HCT116 (cell line): ENCODE measurements around the gene VASN. TPM values are rescaled to one million over a fixed set of nuclear protein-coding genes. Genes with fewer than 3 reads are reported as not detected.

Experiments used
- ATAC-seq: fragments of 200-7000 bp; cut with Tn5 transposase; 2 replicates; pipeline ENCODE4 v1.9.1; 2020; ENCODE audit warnings: mild to moderate bottlenecking, moderate library complexity
- BruUV-seq: library from RNA; stranded (reverse); fragments of 400-500 nt; replicated peaks from 2 replicates; lab custom pipeline; 2021; lab: Mats Ljungman, UMichigan
- CTCF ChIA-PET: fragments of 300-600 bp; sonication (Branson Sonifier 250); formaldehyde crosslinking; loops from one replicate; lab custom pipeline; 2021; ENCODE audit warnings: antibody characterized with exemption; lab: Charles Lee
- POLR2A ChIA-PET: fragments of 300-600, 350-600 bp; sonication (Branson Sonifier 250); formaldehyde crosslinking; loops from one replicate; lab custom pipeline; 2021; ENCODE audit warnings: antibody characterized with exemption; lab: Charles Lee
- RAD21 ChIA-PET, 2 experiments: fragments of 300-600 bp; sonication (Branson Sonifier 250); formaldehyde crosslinking; loops; one replicate each; lab custom pipeline; 2023; ENCODE audit warnings: low total read pairs in 2 of 2; ENCODE audit not compliant: uncharacterized antibody in 2 of 2, unreplicated experiment in 2 of 2, low non-redundant PET in 1 of 2; lab: Charles Lee
- DNase-seq: peaks from one replicate; pipeline ENCODE4 v3.0.0-alpha.2; 2010; ENCODE audit warnings: low read depth, low spot score
- H2AFZ ChIP-seq: fragments of 200-600 bp; shearing (Covaris generic), sonication (generic); 2 replicates; pipeline ENCODE4 v1.6.1; 2017; ENCODE audit warnings: low read depth, mixed run types, mixed read lengths, antibody characterized with exemption, low read length; ENCODE audit not compliant: poor library complexity, severe bottlenecking
- H3K27ac ChIP-seq: 2 replicates; pipeline ENCODE4 v1.5.1; 2012; ENCODE audit warnings: low read depth, low read length
- H3K27me3 ChIP-seq: fragments of 200-600 bp; sonication (generic); 2 replicates; pipeline ENCODE4 v1.6.1; 2016; ENCODE audit warnings: mixed run types, low read length, mixed read lengths; ENCODE audit not compliant: insufficient read depth
- H3K36me3 ChIP-seq, 2 experiments: fragments of 200-500 bp in 1 of 2; fragments of 200-600 bp in 1 of 2; sonication (Bioruptor generic) in 1 of 2; sonication (generic) in 1 of 2; 2 replicates each; pipeline versions ENCODE4 v1.5.1 to v1.6.1; 2014 to 2016; ENCODE audit warnings: low read length in 2 of 2, inconsistent platforms in 1 of 2, mixed read lengths in 1 of 2, mixed run types in 1 of 2; ENCODE audit not compliant: insufficient read depth in 2 of 2, control insufficient read depth in 1 of 2
- H3K4me1 ChIP-seq, 2 experiments: fragments of 200-600 bp in 1 of 2; sonication (generic) in 1 of 2; 2 replicates each; pipeline versions ENCODE4 v1.5.1 to v1.6.1; 2012 to 2017; ENCODE audit warnings: low read length in 2 of 2, inconsistent platforms in 1 of 2, mild to moderate bottlenecking in 1 of 2, mixed read lengths in 1 of 2, mixed run types in 1 of 2, moderate library complexity in 1 of 2; ENCODE audit not compliant: insufficient read depth in 2 of 2, control insufficient read depth in 1 of 2
- H3K4me2 ChIP-seq: fragments of 200-600 bp; sonication (generic); 2 replicates; pipeline ENCODE4 v1.6.1; 2017; ENCODE audit warnings: mixed run types, low read length, mixed read lengths
- H3K4me3 ChIP-seq, 2 experiments: fragments of 200-600 bp in 1 of 2; sonication (generic) in 1 of 2; replicated peaks in 1 of 2; 2 replicates each; pipeline ENCODE4 v1.5.1; 2011 to 2016; ENCODE audit warnings: low read length in 2 of 2, control low read depth in 1 of 2, low read depth in 1 of 2, mild to moderate bottlenecking in 1 of 2, mixed read lengths in 1 of 2, mixed run types in 1 of 2
- H3K79me2 ChIP-seq: fragments of 200-600 bp; sonication (generic); 2 replicates; pipeline ENCODE4 v1.6.1; 2017; ENCODE audit warnings: mild to moderate bottlenecking, mixed run types, low read length, moderate library complexity, mixed read lengths; ENCODE audit not compliant: insufficient read depth
- H3K9ac ChIP-seq: fragments of 200-600 bp; sonication (generic); 2 replicates; pipeline ENCODE4 v1.6.1; 2016; ENCODE audit warnings: low read length, mixed read lengths
- H3K9me2 ChIP-seq: fragments of 200-600 bp; sonication (generic), shearing (Covaris generic); 2 replicates; pipeline ENCODE4 v1.6.1; 2017; ENCODE audit warnings: mixed run types, mild to moderate bottlenecking, moderate library complexity; ENCODE audit not compliant: insufficient read depth
- H3K9me3 ChIP-seq, 2 experiments: fragments of 200-500 bp in 1 of 2; fragments of 200-600 bp in 1 of 2; sonication (Bioruptor generic) in 1 of 2; sonication (generic) in 1 of 2; 2 replicates each; pipeline ENCODE4 v1.6.1; 2014 to 2017; ENCODE audit warnings: low read length in 2 of 2, mixed read lengths in 2 of 2, inconsistent platforms in 1 of 2, low read depth in 1 of 2, mild to moderate bottlenecking in 1 of 2, mixed run types in 1 of 2, moderate library complexity in 1 of 2; ENCODE audit not compliant: control insufficient read depth in 1 of 2, insufficient read depth in 1 of 2
- H4K20me1 ChIP-seq: fragments of 200-600 bp; sonication (generic), shearing (Covaris generic); 2 replicates; pipeline ENCODE4 v1.6.1; 2017; ENCODE audit warnings: mixed run types, mild to moderate bottlenecking, moderate library complexity; ENCODE audit not compliant: insufficient read depth
- CBX3 ChIP-seq: IDR thresholded peaks from 2 replicates; pipeline ENCODE4 v1.6.1; 2012; ENCODE audit warnings: low read depth
- CTCF ChIP-seq, 3 experiments: fragments of 200-600 bp in 1 of 3; sonication (generic) in 1 of 3; IDR thresholded peaks in 2 of 3; conservative IDR thresholded peaks in 1 of 3; 2 replicates each; pipeline ENCODE4 v1.5.1; 2012 to 2017; ENCODE audit warnings: low read depth in 2 of 3, low read length in 2 of 3, antibody characterized with exemption in 1 of 3, borderline replicate concordance in 1 of 3, control low read depth in 1 of 3, mild to moderate bottlenecking in 1 of 3, mixed read lengths in 1 of 3, mixed run types in 1 of 3, moderate library complexity in 1 of 3; ENCODE audit not compliant: insufficient read depth in 1 of 3
- SRF ChIP-seq: IDR thresholded peaks from 2 replicates; pipeline ENCODE4 v1.6.1; 2012; ENCODE audit warnings: low read depth
- ZFX ChIP-seq: fragments of 450-650 bp; IDR thresholded peaks from 2 replicates; pipeline ENCODE4 v1.6.1; 2017
- intact Hi-C: fragments of 100-400 bp; cut with micrococcal nuclease; formaldehyde crosslinking; loops from 2 replicates; pipeline ENCODE4 v1.10.0; 2022
- total RNA-seq: library from RNA; stranded (reverse); gene quantifications from one replicate; pipeline ENCODE4 v1.2.1, GENCODE V29; 2021; ENCODE audit not compliant: unreplicated experiment

Gene VASN
- total RNA-seq, 1 experiment from 2014 or later = 6.3 TPM

DNA sequence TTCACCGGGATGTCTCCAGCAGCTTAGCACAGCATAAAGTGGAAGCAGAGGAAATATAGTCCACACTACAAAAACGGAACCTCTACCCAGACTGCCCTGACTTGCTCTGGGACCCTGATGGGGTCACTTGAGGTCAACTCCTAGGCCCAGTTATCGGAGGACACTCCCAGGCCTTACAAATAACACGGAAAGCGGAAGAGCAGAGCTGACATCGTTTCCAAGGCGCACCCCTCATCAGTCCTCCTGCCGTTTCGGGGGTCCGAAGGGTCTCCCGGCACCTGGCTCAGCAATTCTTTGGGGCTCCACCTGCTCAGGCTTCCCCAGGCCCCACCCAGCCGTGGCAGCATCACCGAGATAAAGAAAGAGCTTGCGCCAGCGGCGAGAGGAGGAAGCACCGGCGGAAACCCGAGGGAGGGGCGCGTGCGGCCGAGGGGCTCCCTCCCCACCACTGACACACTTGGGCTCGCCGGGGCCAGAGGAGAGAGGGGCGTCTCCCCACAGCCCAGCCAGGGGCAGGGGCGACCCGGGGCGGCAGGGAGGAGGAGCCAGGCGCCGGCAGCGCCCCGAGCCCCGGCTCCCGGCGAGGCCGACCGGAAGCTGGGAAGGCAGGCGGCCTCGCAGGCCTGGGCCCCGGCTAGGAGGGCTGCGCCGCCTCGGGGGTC, 44.0 kb downstream of the VASN start:
- ATAC-seq = peak; percentile 43
- Histone ChIP-seq H3K9me2 (no peaks in the 10 kb centered on the region), H3K27ac (peak overlapping the region; percentile 74; the same call in 1 of the 2 replicates), H3K9ac (peak overlapping the region; percentile 81), H3K36me3 (no peaks in the 10 kb centered on the region), H3K79me2 (peaks cover 16% of the 10 kb centered on the region), H3K9me3 (no peaks in the 10 kb centered on the region), H3K4me3 (peak overlapping the region; percentile 60 to 78), H3K4me2 (peak overlapping the region; percentile 90), H3K27me3 (no peaks in the 10 kb centered on the region), H3K4me1 (peaks cover 10 to 14% of the 10 kb centered on the region in 2 experiments; a peak in 3 of 4 replicates), H2AFZ (no peak overlapping the region), H4K20me1 (no peaks in the 10 kb centered on the region)
- 0 out of 6 replicates have a peak, but pooled peaks of 1 of the 3 experiments have one; percentile 0 for TF ChIP-seq CTCF (IDR thresholded peaks at IDR 0.05 in 2 of 3, conservative IDR thresholded peaks at IDR 0.05 in 1 of 3; ENCODE audit: borderline replicate concordance in 1 of 3, insufficient read depth in 1 of 3, low read depth in 2 of 3, low read length in 2 of 3)
- no peak for TF ChIP-seq CBX3
- no peak for TF ChIP-seq SRF
- TF ChIP-seq ZFX = peak; percentile 68
- POLR2A ChIA-PET = no interaction called here
- no TSS peak for BruUV-seq
- RAD21 ChIA-PET = interaction anchor here in 1 of 2 experiments (0.8 kb wide), 1 partner anchor 14 kb away, joined by 3 read pairs; no protein-coding TSS in a partner anchor
- CTCF ChIA-PET = interaction anchor here (1.4 to 2.0 kb wide), 3 partner anchors 11 to 162 kb away, joined by 3 to 8 read pairs (median 6); no protein-coding TSS in a partner anchor
- DNase-seq = no peak
- intact Hi-C loops = no loop called here
